Kidney (tissue), 14 donors: ENCODE results near the gene ADAMTS9. TPM values are rescaled to one million over a fixed set of nuclear protein-coding genes. Genes with fewer than 3 reads are reported as not detected.

Experiments
- DNase-seq, 5 donors: peaks; one replicate each; pipeline ENCODE4 v3.0.0-alpha.2; 2013 to 2020
- FAIRE-seq: peaks from 2 replicates; lab custom pipeline; 2012; peaks lifted over from hg19 to GRCh38; lab: Jason Lieb, UNC
- H3K27ac ChIP-seq, 2 donors: one replicate each; pipeline ENCODE4 v1.7.0; 2013; ENCODE audit warnings: low read depth in 2 of 2, low read length in 2 of 2, inconsistent platforms in 1 of 2
- H3K27me3 ChIP-seq: one replicate; pipeline ENCODE4 v1.7.1; 2013; ENCODE audit warnings: low read length, inconsistent platforms; ENCODE audit not compliant: control insufficient read depth, insufficient read depth
- H3K36me3 ChIP-seq, 3 donors: one replicate each; pipeline versions ENCODE4 v1.7.0 to v1.7.1; 2013; ENCODE audit warnings: low read length in 3 of 3, control low read depth in 1 of 3, inconsistent platforms in 1 of 3; ENCODE audit not compliant: insufficient read depth in 3 of 3, control insufficient read depth in 2 of 3
- H3K4me1 ChIP-seq, 3 donors: one replicate each; pipeline versions ENCODE4 v1.7.0 to v1.7.1; 2013; ENCODE audit warnings: low read length in 3 of 3, inconsistent platforms in 1 of 3, low read depth in 1 of 3; ENCODE audit not compliant: control insufficient read depth in 2 of 3, insufficient read depth in 2 of 3
- H3K4me3 ChIP-seq, 3 donors: one replicate each; pipeline versions ENCODE4 v1.7.0 to v1.8.1; 2013; ENCODE audit warnings: low read length in 3 of 3, control low read depth in 1 of 3, inconsistent platforms in 1 of 3
- H3K9ac ChIP-seq, 3 donors: one replicate each; pipeline versions ENCODE4 v1.7.0 to v1.7.1; 2013; ENCODE audit warnings: low read length in 3 of 3, control low read depth in 1 of 3, inconsistent platforms in 1 of 3
- H3K9me3 ChIP-seq, 3 donors: one replicate each; pipeline versions ENCODE4 v1.7.0 to v1.7.1; 2013; ENCODE audit warnings: low read length in 3 of 3, control low read depth in 1 of 3, inconsistent platforms in 1 of 3; ENCODE audit not compliant: control insufficient read depth in 2 of 3, insufficient read depth in 1 of 3
- intact Hi-C: fragments of 100-400 bp; cut with DNase I; formaldehyde crosslinking; loops from one replicate; pipeline ENCODE4 v1.11.1; 2022
- polyA plus RNA-seq: library from polyadenylated mRNA; stranded (reverse); fragments of 350-450 nt; fragmentation: Illumina TruSeq; extraction: RNeasy Lipid Tissue Mini Kit (QIAGEN cat#74804); gene quantifications from one replicate; pipeline ENCODE4 v1.2.3, GENCODE V29; 2014; ENCODE audit warnings: low read depth, low replicate concordance; ENCODE audit not compliant: insufficient read depth
- total RNA-seq: library from RNA; stranded (reverse); fragmentation: NEBNext Ultra II Directional; extraction: Animal tissue kit (Norgen Biotek cat#: 25700); gene quantifications from one replicate; pipeline ENCODE4 v1.2.1, GENCODE V29; 2021
- TF ChIP-seq, protein P1 (sequence below): IDR thresholded peaks from 3 replicates; pipeline ENCODE4 v1.5.1; 2012; ENCODE audit warnings: mild to moderate bottlenecking, moderate library complexity, borderline replicate concordance; ENCODE audit not compliant: insufficient read depth; ENCODE audit errors: extremely low read depth
- donor health status: control.
- donor health status: control.
- donor health status: control.
- donor health status: control.
- donor health status: control.
- donor health status: DM: yes; HTN: yes; CAD: no.
- donor health status: Normal renal cell carcinoma (clear cell type).

ADAMTS9 gene
- total and polyA plus RNA-seq, 2 donors from 2014 or later = 25.0 to 117 TPM

GRCh38 chr3:64551697-64552096 lies 136.1 kb downstream of the ADAMTS9 start:
- TF ChIP-seq, protein P1, sequence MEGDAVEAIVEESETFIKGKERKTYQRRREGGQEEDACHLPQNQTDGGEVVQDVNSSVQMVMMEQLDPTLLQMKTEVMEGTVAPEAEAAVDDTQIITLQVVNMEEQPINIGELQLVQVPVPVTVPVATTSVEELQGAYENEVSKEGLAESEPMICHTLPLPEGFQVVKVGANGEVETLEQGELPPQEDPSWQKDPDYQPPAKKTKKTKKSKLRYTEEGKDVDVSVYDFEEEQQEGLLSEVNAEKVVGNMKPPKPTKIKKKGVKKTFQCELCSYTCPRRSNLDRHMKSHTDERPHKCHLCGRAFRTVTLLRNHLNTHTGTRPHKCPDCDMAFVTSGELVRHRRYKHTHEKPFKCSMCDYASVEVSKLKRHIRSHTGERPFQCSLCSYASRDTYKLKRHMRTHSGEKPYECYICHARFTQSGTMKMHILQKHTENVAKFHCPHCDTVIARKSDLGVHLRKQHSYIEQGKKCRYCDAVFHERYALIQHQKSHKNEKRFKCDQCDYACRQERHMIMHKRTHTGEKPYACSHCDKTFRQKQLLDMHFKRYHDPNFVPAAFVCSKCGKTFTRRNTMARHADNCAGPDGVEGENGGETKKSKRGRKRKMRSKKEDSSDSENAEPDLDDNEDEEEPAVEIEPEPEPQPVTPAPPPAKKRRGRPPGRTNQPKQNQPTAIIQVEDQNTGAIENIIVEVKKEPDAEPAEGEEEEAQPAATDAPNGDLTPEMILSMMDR = no peak
- no peak for DNase-seq
- Histone ChIP-seq H3K4me1 (peaks cover 0 to 39% (median 15%) of the 10 kb centered on the region in 3 donors), H3K9me3 (no peaks in the 10 kb centered on the region), H3K27ac (no peak overlapping the region), H3K27me3 (no peaks in the 10 kb centered on the region), H3K4me3 (no peak overlapping the region), H3K36me3 (peaks cover under 1 to 6% (median 3%) of the 10 kb centered on the region in 3 donors), H3K9ac (no peak overlapping the region)
- FAIRE-seq = no peak
- intact Hi-C loops = no loop called here

DNA sequence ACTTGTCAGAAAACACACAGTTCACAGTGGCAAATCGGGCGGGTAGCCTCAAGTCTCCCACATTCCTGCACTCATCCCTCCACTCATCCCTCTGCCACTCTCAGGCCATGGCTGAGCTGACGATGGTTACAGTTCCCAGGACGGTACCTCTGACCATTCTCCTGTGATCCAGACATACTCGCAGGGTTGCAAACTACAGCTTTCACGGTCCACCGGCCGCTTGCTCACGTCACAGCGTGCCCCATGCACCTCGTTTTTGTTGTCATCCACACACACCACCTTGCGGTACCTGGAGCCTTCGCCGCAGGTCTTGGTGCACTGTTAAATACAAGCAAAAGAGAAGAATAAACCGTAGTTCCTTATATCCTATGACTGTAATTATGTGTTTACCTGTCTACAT lies 137.1 kb downstream of the ADAMTS9 start:
- H3K9ac ChIP-seq = no peak overlapping the region
- H3K9me3 ChIP-seq = no peaks in the 10 kb centered on the region
- peak in 1 of 5 donors; percentile 47 for DNase-seq
- H3K4me1 ChIP-seq = peaks cover 0 to 41% (median 15%) of the 10 kb centered on the region in 3 donors
- H3K4me3 ChIP-seq = no peak overlapping the region
- no peaks in the 10 kb centered on the region for H3K27me3 ChIP-seq
- intact Hi-C loops = no loop called here
- TF ChIP-seq, protein P1 = no peak
- H3K36me3 ChIP-seq = peaks cover 0 to 9% (median 6%) of the 10 kb centered on the region in 3 donors
- H3K27ac ChIP-seq = no peak overlapping the region
- FAIRE-seq = no peak

DNA sequence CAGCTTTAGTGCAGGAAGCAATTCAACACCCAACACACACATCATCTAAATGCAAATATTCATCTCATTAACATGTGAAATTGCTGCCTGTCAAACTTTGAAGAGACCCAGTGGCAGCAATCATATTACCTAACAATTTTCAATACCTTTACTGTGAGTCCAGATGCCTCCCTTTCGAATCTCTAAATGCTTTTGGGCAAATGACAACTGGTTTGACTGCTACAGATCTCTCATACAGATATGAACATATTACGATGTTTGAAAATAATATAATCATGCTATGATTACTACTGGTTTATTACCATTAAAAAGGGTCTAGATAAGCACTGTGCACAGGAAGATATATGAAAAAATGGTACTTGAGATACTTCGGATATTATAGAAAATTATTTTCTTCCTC lies 137.9 kb downstream of the ADAMTS9 start:
- no peaks in the 10 kb centered on the region for H3K9me3 ChIP-seq
- no peak overlapping the region for H3K9ac ChIP-seq
- DNase-seq (no peak), FAIRE-seq (no peak)
- peaks cover 0 to 9% (median 6%) of the 10 kb centered on the region in 3 donors for H3K36me3 ChIP-seq
- H3K27me3 ChIP-seq = no peaks in the 10 kb centered on the region
- no peak overlapping the region for H3K4me3 ChIP-seq
- intact Hi-C loops = no loop called here
- peak overlapping the region in 1 of 2 donors; percentile 29 for H3K27ac ChIP-seq
- TF ChIP-seq, protein P1 = no peak
- peaks cover 0 to 39% (median 15%) of the 10 kb centered on the region in 3 donors for H3K4me1 ChIP-seq
